HG03571 (cell line): ENCODE data around the gene GRB2.
A peak's percentile ranks its signal among the peaks of the same experiment; 100 is the strongest.

ENCODE experiments used
- ATAC-seq: cut with Tn5 transposase; IDR thresholded peaks from one replicate; pipeline ENCODE4 v1.9.1; 2021; ENCODE audit not compliant: unreplicated experiment

Gene GRB2

DNA sequence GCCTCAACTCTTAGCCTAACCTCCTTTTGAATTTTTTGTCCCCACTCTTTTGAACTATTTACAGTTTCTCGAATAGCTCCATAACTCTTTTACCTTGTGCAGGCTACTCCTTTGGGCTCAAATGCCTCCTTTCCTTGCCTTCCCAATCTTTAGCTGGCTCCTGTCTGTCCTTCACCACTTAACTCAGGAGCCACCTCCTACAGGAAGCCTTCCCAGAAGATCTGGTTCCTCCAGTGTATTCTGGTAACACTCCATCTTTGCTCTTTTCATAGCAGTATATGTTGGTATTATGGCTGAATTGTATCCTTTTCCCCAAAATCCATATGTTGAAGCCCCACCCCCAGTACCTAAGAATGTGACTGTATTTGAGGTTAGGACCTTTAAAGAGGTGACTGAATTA, 9.0 kb upstream of the GRB2 start:
- no peak for ATAC-seq

DNA sequence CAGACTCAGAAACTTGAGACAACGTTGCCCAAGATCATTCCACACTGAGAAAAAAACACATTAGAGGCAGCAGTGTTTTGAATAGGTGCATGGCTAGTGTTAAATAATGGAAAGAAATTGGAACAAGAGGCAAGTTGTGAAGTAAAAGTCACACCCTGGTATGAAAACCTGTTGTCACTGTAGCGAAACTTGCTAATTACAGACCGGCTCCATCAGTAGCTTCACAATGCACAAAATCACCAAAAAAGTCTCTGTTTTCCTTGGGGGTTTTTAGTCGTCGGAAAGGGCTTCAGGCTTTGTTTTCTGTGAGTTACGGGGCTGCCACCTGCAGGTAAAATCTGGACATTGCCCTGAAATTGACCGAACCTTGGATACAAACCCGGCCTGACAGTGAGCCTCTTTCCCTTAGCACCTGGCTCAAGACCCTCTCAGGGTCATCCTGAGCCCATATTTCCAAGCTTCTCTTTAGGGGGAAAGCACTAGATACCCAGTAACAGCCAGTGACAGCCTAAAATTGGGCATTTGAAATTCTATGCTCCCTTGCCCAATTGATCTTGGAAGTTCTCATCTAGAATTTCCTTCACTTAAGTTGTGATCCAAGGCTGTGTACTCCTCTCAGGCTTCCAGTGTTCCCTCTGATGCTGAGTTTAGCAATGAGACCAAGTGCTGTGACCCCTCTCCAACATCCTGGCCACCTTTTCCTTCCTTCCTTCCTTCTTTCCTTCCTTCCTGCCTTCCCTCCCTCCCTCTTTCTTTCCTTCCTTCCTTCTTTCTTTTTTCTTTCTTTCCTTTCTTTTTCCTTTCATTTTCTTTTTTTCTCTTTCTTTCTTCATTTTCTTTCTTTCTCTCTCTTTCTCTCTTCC, 7.2 kb upstream of the GRB2 start:
- ATAC-seq = peak; percentile 75

DNA sequence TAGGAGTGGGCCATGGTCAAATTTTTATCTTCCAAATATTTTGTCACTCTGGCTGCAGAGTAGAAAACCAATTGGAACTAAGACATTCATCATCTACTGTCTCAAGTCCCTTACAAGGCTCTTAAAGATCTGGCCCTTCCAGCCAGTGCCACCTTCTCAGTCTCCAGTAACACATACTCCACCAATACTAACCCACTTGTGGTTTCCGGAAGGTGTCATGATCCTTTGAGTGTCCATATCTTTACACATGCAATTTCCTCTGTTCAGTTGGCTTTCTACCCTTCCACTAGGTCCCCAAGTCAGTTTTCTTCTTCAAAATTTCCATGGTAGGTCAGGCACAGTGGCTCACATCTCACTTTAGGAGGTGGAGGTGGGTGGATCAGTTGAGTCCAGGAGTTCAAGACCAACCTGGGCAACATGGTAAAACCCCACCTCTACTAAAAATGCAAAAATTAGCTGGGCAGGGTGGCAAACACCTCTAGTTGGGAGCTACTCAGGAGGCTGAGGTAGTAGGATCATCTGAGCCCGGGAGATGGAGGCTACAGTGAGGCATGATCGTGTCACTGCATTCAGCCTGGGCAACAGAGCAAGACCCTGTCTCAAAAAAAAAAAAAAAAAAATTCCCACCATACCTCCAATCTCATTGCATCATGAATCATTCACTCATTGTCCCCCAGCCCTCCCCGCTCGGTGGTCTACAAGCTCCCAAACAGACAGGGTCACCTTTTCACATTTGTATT, 6.0 kb upstream of the GRB2 start:
- ATAC-seq = no peak

DNA sequence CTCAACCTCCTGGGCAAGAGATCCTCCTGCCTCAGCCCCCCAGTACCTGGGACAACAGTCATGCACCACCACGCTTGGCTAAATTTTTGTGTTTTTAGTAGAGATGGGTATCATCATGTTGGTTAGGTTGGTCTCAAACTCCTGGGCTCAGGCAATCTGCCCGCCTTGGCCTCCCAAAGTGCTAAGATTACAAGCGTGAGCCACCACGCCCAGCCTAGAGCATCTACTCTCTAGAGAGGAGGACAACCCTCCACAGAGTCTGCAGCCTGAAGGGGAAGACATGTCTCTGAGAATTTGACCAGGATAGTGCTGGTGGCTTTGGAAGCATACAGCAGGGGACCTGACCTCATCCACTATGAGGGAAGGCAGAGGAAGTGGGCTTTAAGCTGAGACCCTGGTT, 4.7 kb upstream of the GRB2 start:
- ATAC-seq = no peak

DNA sequence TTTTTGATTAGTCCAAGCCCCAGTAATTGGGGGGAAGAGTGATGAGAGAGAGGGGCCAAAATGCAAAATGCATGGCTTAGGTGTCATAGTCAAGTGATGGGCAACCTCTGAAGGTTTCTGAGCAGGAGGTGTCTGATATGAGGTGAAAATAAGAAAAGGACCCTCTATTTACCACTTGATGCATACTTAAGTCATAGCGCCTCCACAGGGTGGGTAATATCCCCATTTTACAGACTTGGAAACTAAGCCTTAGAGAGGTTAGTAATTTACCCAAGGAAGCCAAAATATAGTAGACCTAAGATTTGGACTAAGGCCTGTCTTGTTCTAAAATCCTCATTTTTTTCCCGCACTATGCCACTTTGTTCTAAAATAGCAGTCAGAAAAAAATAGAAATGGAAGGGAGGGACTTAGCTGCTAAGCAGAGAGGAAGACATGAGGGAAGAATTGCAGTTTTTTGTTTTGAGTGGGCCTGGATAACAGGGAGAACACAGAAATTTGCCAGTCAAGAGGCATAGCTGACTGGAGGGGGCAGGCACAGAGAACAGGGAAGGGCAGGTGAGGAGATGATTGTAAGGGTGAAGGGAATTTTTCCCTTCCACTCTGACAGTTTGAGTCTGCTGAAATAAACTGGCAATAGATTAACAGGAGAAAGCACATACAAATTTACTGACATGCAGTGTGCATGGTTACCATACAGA, 2.3 kb upstream of the GRB2 start:
- ATAC-seq = no peak

DNA sequence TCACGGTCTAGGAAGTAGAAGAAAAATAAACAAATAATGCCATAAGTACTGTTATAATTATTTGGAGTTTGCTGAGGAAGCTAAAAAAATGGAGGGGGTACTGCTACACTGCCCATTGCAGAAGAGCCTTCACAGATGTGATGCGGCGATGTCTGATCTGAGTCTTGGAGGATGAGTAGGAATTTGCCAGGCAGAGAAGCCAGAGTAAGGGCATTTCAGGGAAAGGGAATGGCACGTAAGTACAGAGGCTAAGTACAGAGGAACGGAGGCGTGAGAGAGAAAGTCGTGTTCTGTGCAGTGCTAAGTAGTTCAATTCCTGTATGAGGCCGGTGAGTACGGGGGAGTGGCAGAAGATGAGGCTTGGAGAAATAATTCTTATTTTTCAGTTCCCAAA, 741 bp upstream of the GRB2 start:
- ATAC-seq = no peak

DNA sequence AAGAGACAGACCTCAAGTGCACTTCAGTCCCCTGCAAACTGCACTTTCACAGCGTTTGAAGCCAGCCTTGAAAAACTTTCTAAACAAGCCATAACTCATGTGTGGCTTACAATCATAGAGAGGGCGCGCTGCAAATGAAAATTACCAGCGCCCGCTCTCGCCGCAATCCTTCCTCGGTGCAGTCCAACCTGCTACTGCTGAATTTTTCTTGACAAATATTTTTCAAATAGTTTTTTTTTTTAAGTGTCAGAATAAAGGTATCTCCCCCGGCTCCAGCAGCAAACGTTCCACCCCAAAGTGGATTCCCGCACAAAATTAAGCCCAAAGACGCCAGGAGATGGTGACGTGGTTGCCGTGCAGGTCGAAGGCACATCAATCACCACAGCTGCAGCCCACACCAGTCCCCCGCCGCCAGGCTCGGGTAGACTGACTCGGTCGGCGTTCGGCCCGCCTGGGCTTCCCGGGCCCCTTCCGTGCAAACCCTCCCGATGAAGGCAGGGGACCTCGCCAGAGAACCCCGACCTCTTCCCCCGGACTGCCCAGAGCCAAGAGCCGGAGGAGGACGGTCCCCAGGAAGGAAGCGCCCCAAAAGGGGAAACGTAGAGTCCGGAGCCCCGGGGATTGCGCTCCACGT, 630 bp downstream of the GRB2 start:
- peak; percentile 11 for ATAC-seq

DNA sequence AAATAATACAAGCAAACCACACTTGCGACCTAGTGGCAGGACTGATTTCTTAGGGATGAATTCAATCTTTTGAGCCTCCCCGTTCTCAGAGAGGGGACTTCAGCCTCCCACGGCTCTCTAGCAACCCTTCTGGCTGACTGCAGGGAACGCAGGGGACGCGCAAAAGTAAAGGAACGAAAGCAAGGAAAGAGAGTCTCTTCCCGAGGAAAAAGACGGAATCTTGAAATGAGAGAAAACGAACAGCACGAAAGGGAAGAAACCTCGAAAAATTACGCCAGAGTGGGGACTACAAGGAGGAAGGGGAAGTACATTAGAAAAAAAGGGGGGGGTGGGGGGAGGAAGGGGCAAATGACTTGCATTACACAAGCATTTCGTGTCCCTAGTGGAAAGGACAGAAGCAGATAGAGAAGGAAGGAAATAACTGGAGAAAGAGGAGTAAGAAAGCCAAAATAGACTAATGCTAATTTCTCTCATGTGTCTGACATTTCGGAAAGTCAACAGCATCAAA, 1.2 kb downstream of the GRB2 start:
- no peak for ATAC-seq

DNA sequence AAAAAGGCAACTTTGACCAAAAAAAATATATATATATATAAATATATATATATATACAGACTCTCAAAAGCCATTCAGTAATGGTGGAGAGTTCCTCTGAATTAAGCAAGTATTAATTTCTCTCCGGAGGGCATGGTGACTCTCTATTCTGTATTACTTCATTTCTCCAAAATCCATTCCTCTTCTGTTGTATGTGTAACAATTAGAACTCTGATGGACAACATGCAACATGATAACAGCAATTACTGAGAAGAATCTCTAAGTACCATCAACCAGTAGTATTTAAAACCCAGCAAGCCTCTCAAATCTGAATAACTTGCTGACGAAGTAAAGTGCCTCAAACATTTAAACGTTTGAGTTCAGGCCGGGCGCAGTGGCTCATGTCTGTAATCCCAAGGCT, 2.3 kb downstream of the GRB2 start:
- ATAC-seq = no peak

DNA sequence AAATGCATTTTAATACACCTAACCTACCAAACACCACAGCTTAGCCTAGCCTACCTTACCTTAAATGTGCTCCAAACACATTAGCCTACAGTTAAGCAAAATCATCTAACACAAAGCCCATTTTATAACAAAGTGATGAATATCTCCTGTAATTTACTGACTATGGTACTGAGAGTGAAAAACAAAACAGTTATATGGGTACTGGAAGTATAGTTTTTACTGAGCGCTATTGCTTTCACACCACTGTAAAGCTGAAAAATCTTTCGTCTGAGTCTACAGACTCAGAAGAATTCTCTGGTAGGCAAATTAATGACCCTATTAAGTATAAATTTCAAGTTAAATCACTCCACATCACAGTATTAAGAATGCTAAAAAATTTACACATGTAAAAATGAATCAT, 3.5 kb downstream of the GRB2 start:
- no peak for ATAC-seq

DNA sequence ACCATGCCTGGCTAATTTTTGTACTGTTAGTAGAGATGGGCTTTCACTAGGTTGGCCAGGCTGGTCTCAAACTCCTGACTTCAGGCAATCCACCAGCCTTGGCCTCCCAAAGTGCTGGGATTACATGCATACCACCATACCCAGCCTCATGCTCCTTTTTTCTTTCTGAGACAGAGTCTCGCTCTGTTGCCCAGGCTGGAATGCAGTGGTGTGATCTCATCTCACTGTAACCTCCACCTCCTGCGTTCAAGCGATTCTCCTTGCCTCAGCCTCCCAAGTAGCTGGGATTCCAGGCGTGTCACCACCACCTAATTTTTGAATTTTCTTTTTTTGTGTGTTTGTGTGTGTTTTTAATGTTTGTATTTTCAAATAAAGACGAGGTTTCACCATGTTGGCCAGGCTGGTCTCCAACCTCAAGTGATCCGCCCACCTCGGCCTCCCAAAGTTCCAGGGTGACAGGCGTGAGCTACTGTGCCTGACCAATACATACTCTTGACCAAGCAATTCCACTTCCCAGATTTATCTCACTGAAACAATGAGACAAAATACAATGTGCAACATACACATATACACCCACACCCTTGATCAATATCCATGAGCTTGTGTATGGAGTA, 5.0 kb downstream of the GRB2 start:
- ATAC-seq = no peak

DNA sequence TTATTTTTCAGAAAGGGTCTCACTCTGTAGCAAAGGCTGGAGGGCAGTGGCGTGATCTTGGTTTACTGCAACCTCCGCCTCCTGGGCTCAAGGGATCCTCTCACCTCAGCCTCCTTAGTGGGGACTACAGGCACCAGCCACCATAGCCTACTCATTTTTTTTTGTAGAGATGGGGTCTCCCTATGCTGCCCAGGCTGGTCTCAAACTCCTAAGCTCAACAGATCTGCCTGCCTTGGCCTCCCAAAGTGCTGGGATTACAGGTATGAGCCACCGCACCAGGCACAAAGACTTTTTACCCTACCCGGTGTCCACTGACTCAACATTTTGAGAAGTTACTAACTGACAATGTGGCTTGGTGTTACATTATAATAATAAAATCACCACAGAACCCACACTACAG, 7.2 kb downstream of the GRB2 start:
- ATAC-seq = no peak

DNA sequence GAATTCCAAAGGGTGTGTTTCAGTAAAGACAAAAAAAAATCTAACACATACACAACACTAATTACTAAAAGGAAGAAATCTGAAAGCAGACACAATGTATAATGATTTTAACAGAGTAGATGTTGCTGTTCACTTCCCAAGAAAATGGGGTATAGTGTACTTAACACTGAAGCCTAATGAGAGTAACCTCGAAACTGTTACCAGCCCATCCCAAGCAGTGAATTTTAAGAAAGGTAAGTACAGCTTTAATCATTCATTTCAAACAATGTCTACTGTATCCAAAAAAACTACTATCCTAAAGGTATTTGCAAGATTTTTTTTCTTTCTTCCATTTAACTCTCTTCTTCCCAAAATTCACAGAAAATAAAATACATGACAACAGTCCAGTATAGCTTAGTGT, 8.3 kb downstream of the GRB2 start:
- ATAC-seq = no peak

DNA sequence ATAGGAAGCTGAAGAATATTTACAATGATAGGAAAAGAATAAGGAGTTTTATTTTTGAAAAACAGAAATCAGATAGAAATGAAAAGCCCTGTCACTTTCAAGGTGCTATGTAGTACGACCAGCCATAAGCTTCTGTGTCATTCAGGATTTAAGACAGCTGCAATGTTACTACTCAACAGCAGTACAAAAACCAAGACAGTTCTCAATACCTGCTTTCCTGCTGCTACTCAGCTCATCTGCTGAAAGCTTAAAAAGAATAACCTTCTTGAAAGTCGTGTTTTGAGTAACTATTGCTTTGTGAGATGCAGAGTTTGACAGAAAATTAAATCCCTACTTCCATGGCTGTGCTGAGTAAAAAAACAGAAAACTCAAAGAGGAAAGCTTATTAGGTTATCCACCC, 8.7 kb downstream of the GRB2 start:
- ATAC-seq = no peak

DNA sequence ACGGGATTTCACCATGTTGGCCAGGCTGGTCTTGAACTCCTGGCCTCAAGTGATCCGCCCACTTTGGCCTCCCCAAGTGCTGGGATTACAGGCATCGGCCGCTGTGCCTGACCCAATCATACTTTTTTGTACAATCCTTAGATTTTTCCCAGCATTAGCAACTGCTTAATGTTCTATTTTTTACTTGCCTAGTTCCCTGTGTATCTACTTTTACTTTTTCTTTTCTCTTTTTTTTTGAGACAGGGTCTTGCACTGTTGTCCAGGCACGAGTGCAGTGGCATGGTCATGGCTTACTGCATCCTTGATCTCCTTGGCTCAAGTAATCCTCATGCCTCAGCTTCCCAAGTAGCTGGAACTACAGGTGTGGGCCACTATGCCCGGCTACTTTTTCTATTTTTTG, 9.5 kb downstream of the GRB2 start:
- no peak for ATAC-seq

DNA sequence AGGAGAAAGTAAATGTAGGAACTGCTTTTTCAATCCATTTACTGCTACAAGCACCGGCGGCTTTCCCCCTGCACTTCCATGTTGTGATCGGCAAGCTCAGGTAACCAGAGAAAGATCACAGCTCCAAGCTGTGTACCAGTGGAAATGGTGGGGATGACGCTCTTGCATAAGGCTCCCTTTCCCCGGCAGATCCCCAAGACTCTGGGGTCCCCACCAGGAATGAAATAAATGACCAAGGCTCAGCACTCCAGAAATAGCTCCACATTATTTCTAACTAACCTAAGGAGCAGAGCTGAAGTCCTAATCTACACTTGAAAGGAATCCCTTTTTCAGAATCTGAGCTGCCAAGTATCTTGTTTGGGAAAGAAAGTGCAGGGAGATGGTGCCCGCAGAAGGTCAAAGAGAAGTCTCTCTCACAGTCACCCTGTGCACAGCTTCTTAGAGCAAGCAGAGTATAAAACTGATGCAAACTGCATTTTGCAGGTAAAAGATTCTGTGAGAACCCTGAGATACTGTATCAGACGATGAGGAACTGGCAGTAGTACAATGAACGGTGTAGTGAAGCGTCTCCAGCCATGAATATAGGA, 11.1 kb downstream of the GRB2 start:
- no peak for ATAC-seq

DNA sequence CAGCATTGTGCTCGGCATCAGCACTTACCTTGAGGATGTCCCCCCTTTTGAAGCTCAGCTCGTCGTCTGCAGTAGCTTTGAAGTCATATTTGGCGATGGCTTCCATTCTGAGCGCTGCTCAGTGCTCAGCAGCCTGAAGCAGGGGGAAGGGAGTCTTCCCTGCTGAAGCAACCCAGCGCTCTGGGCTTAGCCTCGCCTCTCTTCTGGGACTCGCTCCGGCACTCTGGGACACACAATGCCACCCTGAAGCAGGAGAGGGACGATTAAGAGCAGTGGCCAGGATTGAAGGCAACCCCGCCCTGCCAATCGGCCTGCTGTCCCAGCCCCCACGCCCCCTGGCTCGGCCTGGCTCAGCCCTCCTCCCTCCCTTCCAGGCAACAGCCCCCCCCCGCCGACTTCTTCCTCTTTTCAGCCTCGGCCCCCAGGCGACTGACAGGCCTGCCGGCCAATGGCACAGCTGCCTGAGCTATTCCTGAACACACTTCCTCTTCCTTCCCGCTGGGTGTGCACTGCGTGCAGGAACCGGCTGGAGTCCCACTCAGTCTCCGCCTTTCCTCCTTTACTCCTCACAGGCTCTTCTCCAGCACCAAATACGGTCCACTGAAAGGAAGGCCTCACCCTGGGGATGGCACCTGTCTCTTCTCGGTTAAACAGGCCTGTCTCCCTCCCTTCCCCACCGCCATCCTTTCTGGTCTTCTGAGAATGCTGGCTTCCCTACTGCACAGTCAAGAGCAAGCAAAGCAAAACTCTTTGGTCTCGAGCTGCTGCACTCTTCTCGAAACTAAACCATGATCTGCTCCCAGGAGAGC, 11.8 kb downstream of the GRB2 start:
- peak; percentile 67 for ATAC-seq

DNA sequence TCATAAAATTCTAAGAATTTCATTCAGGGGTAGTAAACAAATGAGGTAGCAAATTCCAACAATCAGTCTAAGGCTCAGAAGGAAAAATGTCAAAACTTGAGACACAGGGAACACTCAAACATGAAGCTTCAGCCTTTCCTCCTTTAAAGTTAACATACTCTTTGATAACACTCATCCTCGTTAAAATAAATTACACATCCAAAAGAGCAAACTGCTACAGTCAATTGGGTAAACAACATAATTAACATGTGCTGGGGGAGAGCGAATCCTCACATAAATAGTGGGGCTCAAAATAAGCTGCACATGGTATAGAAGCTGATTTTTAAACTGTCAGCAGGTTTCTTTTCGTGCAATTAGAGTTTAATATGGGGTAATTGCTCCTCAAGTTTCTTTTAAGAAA, 12.9 kb downstream of the GRB2 start:
- no peak for ATAC-seq

DNA sequence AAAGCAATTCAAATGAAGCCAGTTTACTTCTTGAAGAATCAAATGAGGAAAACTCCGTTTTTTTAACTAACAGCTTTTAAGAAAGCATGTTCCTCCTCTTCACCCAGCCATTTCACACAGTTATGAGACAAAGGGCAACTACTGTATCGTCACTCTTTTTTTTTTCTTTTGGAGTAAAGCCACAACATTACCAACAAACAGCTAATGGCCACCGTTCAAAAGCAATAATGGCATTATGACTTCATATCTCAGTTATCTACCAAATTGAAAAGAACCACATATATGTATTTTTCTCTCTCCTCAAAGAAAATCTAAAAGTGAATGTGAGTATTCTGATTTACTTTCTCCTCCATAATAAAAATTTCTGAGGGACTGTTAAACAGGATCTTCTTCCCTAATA, 14.5 kb downstream of the GRB2 start:
- ATAC-seq = no peak
